Measurements from ENCODE around the gene ZMYND11. TPM values are rescaled to one million over a fixed set of nuclear protein-coding genes. Genes with fewer than 3 reads are reported as not detected.

The ZMYND11 gene
- polyA plus RNA-seq, 2 of the 4 experiments (the other 2 are of a cell fraction) = 47.7 to 99.7 TPM

GRCh38 chr10:89248-89647 lies 46.0 kb upstream of the ZMYND11 start:
- H3K4me3 ChIP-seq = no peak overlapping the region
- ATAC-seq (no peak), FAIRE-seq (no peak), DNase-seq (ENCODE audit: low read depth in 1 of 2, low spot score in 1 of 2) (no peak)
- WGBS (ENCODE audit: missing lambda C conversion rate) = 46% methylated on average over 2 of the region's 2 CpGs
- H3K27ac ChIP-seq = no peak overlapping the region
- ChIA-PET POLR2A (interaction anchor here (0.5 kb wide), 1 partner anchor 14 kb away, joined by 5 read pairs; no protein-coding TSS in a partner anchor), CTCF (interaction anchor here (2.3 kb wide), 1 partner anchor 13 kb away, joined by 7 read pairs; no protein-coding TSS in a partner anchor)
- H3K9me3 ChIP-seq = no peaks in the 10 kb centered on the region
- no peak overlapping the region for H3K4me2 ChIP-seq
- TF ChIP-seq TFCP2L1 (CRISPR knock-in tag; IDR thresholded peaks at IDR 0.05) (no peak), BHLHE40 (IDR thresholded peaks at IDR 0.05; ENCODE audit: low read depth, low read length) (no peak), MAX (IDR thresholded peaks at IDR 0.05) (no peak), MAFK (IDR thresholded peaks at IDR 0.05; ENCODE audit: partially characterized antibody) (no peak), JUNB (IDR thresholded peaks at IDR 0.05) (no peak), GATA3 (IDR thresholded peaks at IDR 0.05; ENCODE audit: borderline replicate concordance) (no peak), CTCF (IDR thresholded peaks at IDR 0.05) (no peak), CBX8 (IDR thresholded peaks at IDR 0.05) (no peak)
- H3K4me1 ChIP-seq = no peaks in the 10 kb centered on the region

GRCh38 chr10:90161-90560 lies 45.1 kb upstream of the ZMYND11 start:
- TF ChIP-seq BHLHE40 (IDR thresholded peaks at IDR 0.05; ENCODE audit: low read depth, low read length) (no peak), HOXA7 (CRISPR knock-in tag; IDR thresholded peaks at IDR 0.05) (no peak), PHF8 (IDR thresholded peaks at IDR 0.05; ENCODE audit: borderline replicate concordance, low read depth) (no peak), POLR2A (IDR thresholded peaks at IDR 0.05; ENCODE audit: low read length) (no peak), GATA3 (IDR thresholded peaks at IDR 0.05; ENCODE audit: borderline replicate concordance) (no peak), HMGXB4 (CRISPR knock-in tag; IDR thresholded peaks at IDR 0.05; ENCODE audit: borderline replicate concordance) (no peak), HES2 (IDR thresholded peaks at IDR 0.05) (no peak), RCOR1 (IDR thresholded peaks at IDR 0.05; ENCODE audit: low read depth, low read length) (no peak)
- H3K4me2 ChIP-seq = no peak overlapping the region
- FAIRE-seq (no peak), DNase-seq (ENCODE audit: low read depth in 1 of 2, low spot score in 1 of 2) (no peak), ATAC-seq (no peak)
- H3K27ac ChIP-seq = no peak overlapping the region
- CTCF ChIA-PET = interaction anchor here (2.0 kb wide), 1 partner anchor 13 kb away, joined by 9 read pairs; no protein-coding TSS in a partner anchor
- no peak overlapping the region for H3K4me3 ChIP-seq
- no peaks in the 10 kb centered on the region for H3K4me1 ChIP-seq
- POLR2A ChIA-PET = no interaction called here
- WGBS (ENCODE audit: missing lambda C conversion rate) = 80% methylated on average over 1 of the region's 1 CpG
- H3K9me3 ChIP-seq = peaks cover 7% of the 10 kb centered on the region; the same call in 1 of the 3 replicates

- no peak for ATAC-seq
- Histone ChIP-seq H3K4me1 (no peaks in the 10 kb centered on the region), H3K4me3 (no peak overlapping the region), H3K9me3 (peaks cover 18% of the 10 kb centered on the region; the same call in 2 of the 3 replicates), H3K4me2 (no peak overlapping the region), H3K27ac (no peak overlapping the region)
- POLR2A ChIA-PET = no interaction called here
- WGBS (ENCODE audit: missing lambda C conversion rate) = 68% methylated on average over 8 of the region's 8 CpGs
- CTCF ChIA-PET = interaction anchor here (1.3 to 2.0 kb wide), 3 partner anchors 11 to 18 kb away, joined by 4 to 9 read pairs (median 4); no protein-coding TSS in a partner anchor
- FAIRE-seq = no peak
- no peak for TF ChIP-seq RARB (CRISPR knock-in tag; IDR thresholded peaks at IDR 0.05)
- no peak for TF ChIP-seq CEBPB (IDR thresholded peaks at IDR 0.05)
- no peak for TF ChIP-seq SMC3 (IDR thresholded peaks at IDR 0.05)
- TF ChIP-seq NFE2L2 (conservative IDR thresholded peaks at IDR 0.05; ENCODE audit: low read length) = no peak
- no peak for TF ChIP-seq CTCF (IDR thresholded peaks at IDR 0.05)
- no peak for TF ChIP-seq MYC (IDR thresholded peaks at IDR 0.05; ENCODE audit: borderline replicate concordance, low read length)
- no peak for TF ChIP-seq RAD21 (conservative IDR thresholded peaks at IDR 0.05 in 1 of 2, IDR thresholded peaks at IDR 0.05 in 1 of 2)
- TF ChIP-seq HEYL (CRISPR knock-in tag; IDR thresholded peaks at IDR 0.05) = no peak
- no peak for TF ChIP-seq ZNF302 (CRISPR knock-in tag; IDR thresholded peaks at IDR 0.05)
- no peak for TF ChIP-seq RFX5 (IDR thresholded peaks at IDR 0.05)
- TF ChIP-seq POLR2A (IDR thresholded peaks at IDR 0.05; ENCODE audit: low read length) = no peak
- TF ChIP-seq EP300 (IDR thresholded peaks at IDR 0.05) = no peak
- no peak for DNase-seq (ENCODE audit: low read depth in 1 of 2, low spot score in 1 of 2)
Measured at GRCh38 chr10:91313-91712, 43.9 kb upstream of the ZMYND11 start.

Measured in A549 (cell line).